Body of pancreas (tissue), 4 donors: ENCODE measurements around the gene SPATA19. TPM values are rescaled to one million over a fixed set of nuclear protein-coding genes. Genes with fewer than 3 reads are reported as not detected.

Experiments
- ATAC-seq: fragments of 150-250 bp; one replicate; pipeline ENCODE4 v1.9.1; 2016
- DNase-seq, 4 donors: peaks; one replicate each; pipeline ENCODE4 v3.0.0-alpha.2; 2019
- H3K27ac ChIP-seq, 4 donors: fragments of 200-600 bp; sonication (generic); 1 replicate in 3 of 4; 2 replicates in 1 of 4; pipeline versions ENCODE4 v1.5.1 to v1.6.1; 2016 to 2019; ENCODE audit warnings: mild to moderate bottlenecking in 1 of 4, mixed read lengths in 1 of 4, moderate library complexity in 1 of 4
- H3K27me3 ChIP-seq, 2 donors: fragments of 200-600 bp; sonication (generic); one replicate each; pipeline ENCODE4 v1.6.0; 2016; ENCODE audit warnings: mild to moderate bottlenecking in 1 of 2
- H3K36me3 ChIP-seq, 2 donors: fragments of 200-600 bp; sonication (generic); replicated peaks in 1 of 2; 2 replicates each; pipeline ENCODE4 v1.5.1; 2016; ENCODE audit warnings: low read depth in 2 of 2; ENCODE audit not compliant: insufficient read depth in 1 of 2
- H3K4me1 ChIP-seq: fragments of 200-600 bp; sonication (generic); one replicate; pipeline ENCODE4 v1.6.0; 2016
- H3K4me3 ChIP-seq, 2 donors: fragments of 200-600 bp; sonication (generic); 1 replicate in 1 of 2; 2 replicates in 1 of 2; pipeline ENCODE4 v1.5.1; 2016 to 2019
- H3K9me3 ChIP-seq, 3 donors: fragments of 200-600 bp; sonication (generic); 1 replicate in 2 of 3; 2 replicates in 1 of 3; pipeline ENCODE4 v1.5.1; 2016
- CTCF ChIP-seq, 7 experiments: fragments of 450-650 bp in 4 of 7; fragments of 200-600 bp in 3 of 7; sonication (generic) in 3 of 7; IDR thresholded peaks; one replicate each; pipeline ENCODE4 v1.5.1; 2016 to 2019; ENCODE audit warnings: antibody characterized with exemption in 7 of 7
- POLR2A ChIP-seq, 3 donors: fragments of 450-650 bp; IDR thresholded peaks; one replicate each; pipeline ENCODE4 v1.6.1; 2016; ENCODE audit warnings: antibody characterized with exemption in 3 of 3, mild to moderate bottlenecking in 2 of 3
- WGBS, 2 donors: methylation state at CpG; one replicate each; pipeline ENCODE4 v1.1.5; 2017; 5-methylcytosine and 5-hydroxymethylcytosine counted together
- intact Hi-C: fragments of 100-400 bp; cut with DNase I; formaldehyde crosslinking; loops from one replicate; pipeline ENCODE4 v1.15.1; 2023
- total RNA-seq, 2 donors: library from RNA; depleted of rRNA; stranded (reverse); fragments of >200 nt; gene quantifications; one replicate each; pipeline ENCODE4 v1.1.0, GENCODE V29; 2016

The SPATA19 gene
- total RNA-seq, 2 donors from 2014 or later, result not detected

GRCh38 chr11:133818302-133818701 lies 27.0 kb downstream of the SPATA19 start:
- no peak for ATAC-seq
- Histone ChIP-seq H3K27ac (no peak overlapping the region), H3K9me3 (no peaks in the 10 kb centered on the region), H3K4me3 (no peak overlapping the region), H3K36me3 (no peaks in the 10 kb centered on the region), H3K4me1 (no peaks in the 10 kb centered on the region), H3K27me3 (no peaks in the 10 kb centered on the region)
- intact Hi-C loops, result no loop called here
- no peak for TF ChIP-seq POLR2A (IDR thresholded peaks at IDR 0.05)
- no peak for DNase-seq
- WGBS, 2 donors, result 57 to 63% methylated on average over 12 of the region's 12 CpGs

GRCh38 chr11:133817449-133817848 lies 27.9 kb downstream of the SPATA19 start:
- Histone ChIP-seq H3K27me3 (no peaks in the 10 kb centered on the region), H3K4me1 (no peaks in the 10 kb centered on the region), H3K36me3 (no peaks in the 10 kb centered on the region), H3K27ac (no peak overlapping the region), H3K4me3 (no peak overlapping the region), H3K9me3 (no peaks in the 10 kb centered on the region)
- WGBS, 2 donors, result 60 to 63% methylated on average over 7 of the region's 7 CpGs
- DNase-seq (no peak), ATAC-seq (no peak)
- intact Hi-C loops, result no loop called here
- TF ChIP-seq CTCF (IDR thresholded peaks at IDR 0.05), result no peak
- no peak for TF ChIP-seq POLR2A (IDR thresholded peaks at IDR 0.05)

DNA sequence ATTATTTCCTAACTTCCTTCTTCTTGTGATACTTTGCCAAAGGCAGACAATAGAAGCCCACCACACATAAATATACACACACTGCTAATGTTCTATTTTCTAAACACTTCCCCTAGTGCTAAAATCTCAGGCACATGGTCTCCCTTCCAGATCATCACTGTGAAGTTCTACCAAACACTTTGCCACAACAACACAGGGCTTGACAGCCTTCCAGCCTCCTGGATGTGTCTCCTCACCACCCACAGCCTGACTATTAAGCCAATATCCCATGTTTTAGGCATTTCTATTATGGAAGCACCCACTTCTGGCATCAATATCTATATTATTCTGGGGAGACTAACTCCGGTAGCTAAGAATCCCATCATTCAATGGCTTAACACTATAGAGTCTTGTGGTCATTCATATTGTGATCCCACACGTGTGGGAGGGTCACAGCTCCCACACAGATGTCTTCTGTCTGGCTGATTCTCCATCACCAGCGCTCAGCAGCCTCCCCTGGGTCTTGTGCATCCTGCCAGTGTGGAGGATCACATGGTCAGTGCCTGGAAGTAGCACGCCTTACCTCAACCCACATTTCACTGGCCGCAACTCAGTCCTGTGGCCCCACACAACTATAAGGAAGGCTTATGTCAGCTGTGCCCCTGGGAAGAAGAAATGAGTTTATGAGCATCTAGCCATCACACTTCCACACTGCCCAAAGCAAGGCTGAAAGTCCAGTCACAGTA lies 29.0 kb downstream of the SPATA19 start:
- H3K4me1 ChIP-seq, result no peaks in the 10 kb centered on the region
- no peaks in the 10 kb centered on the region for H3K27me3 ChIP-seq
- H3K9me3 ChIP-seq, result no peaks in the 10 kb centered on the region
- DNase-seq (no peak), ATAC-seq (no peak)
- 48 to 53% methylated on average over 5 of the region's 5 CpGs for WGBS, 2 donors
- intact Hi-C loops, result no loop called here
- no peak overlapping the region for H3K27ac ChIP-seq
- H3K36me3 ChIP-seq, result no peaks in the 10 kb centered on the region
- TF ChIP-seq CTCF (IDR thresholded peaks at IDR 0.05) (no peak), POLR2A (IDR thresholded peaks at IDR 0.05) (no peak)
- H3K4me3 ChIP-seq, result no peak overlapping the region

DNA sequence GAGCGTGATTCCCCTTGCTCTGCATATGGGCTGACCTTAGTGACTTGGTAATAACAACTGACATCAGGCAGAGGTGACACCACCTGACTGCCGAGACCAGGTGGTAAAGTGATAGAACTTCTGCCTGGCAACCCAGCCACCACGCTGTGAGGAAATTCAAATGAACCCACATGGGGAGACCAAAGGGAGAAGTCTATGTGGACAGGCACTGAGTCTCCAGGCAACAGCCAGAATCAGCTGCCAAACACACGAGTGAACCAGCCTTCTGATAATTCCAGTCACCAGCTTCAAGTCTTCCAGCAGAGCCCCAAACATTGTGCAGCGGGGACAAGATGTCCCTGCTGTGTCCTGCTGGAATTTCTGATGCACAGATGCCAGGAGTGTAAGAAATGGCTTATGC lies 29.7 kb downstream of the SPATA19 start:
- peak; percentile 33 for ATAC-seq
- WGBS, 2 donors, result 50 to 56% methylated on average over 5 of the region's 5 CpGs
- H3K4me3 ChIP-seq, result no peak overlapping the region

GRCh38 chr11:133814588-133815100 lies 30.7 kb downstream of the SPATA19 start:
- H3K9me3 ChIP-seq, result no peaks in the 10 kb centered on the region
- intact Hi-C loops, result no loop called here
- no peaks in the 10 kb centered on the region for H3K4me1 ChIP-seq
- peaks cover 0 to 4% of the 10 kb centered on the region in 2 donors for H3K27me3 ChIP-seq
- H3K36me3 ChIP-seq, result no peaks in the 10 kb centered on the region
- WGBS, 2 donors, result 54 to 55% methylated on average over 8 of the region's 8 CpGs
- H3K4me3 ChIP-seq, result no peak overlapping the region
- no peak for DNase-seq
- no peak for ATAC-seq
- no peak overlapping the region for H3K27ac ChIP-seq
- TF ChIP-seq CTCF (IDR thresholded peaks at IDR 0.05), result no peak

More for the DNA sequence above, 29.7 kb downstream of the SPATA19 start:
- TF ChIP-seq CTCF (IDR thresholded peaks at IDR 0.05) (no peak), POLR2A (IDR thresholded peaks at IDR 0.05) (no peak)
- Histone ChIP-seq H3K27me3 (no peaks in the 10 kb centered on the region), H3K27ac (no peak overlapping the region), H3K9me3 (no peaks in the 10 kb centered on the region), H3K4me1 (no peaks in the 10 kb centered on the region), H3K36me3 (no peaks in the 10 kb centered on the region)
- DNase-seq, result peak in 2 of 4 donors; percentile 46 to 51
- intact Hi-C loops, result no loop called here
